NCI-H2196 (cell line): ENCODE results near the gene RAC2.
"Not testable (repeated sequence)": the region's sequence is repeated elsewhere in the genome, so short reads cannot be mapped to it uniquely, and the experiment has no call there.

Experiments
- DNase-seq: peaks from one replicate; lab custom pipeline; 2025; ENCODE audit not compliant: unreplicated experiment; lab: John Stamatoyannopoulos, UW

The RAC2 gene

DNA sequence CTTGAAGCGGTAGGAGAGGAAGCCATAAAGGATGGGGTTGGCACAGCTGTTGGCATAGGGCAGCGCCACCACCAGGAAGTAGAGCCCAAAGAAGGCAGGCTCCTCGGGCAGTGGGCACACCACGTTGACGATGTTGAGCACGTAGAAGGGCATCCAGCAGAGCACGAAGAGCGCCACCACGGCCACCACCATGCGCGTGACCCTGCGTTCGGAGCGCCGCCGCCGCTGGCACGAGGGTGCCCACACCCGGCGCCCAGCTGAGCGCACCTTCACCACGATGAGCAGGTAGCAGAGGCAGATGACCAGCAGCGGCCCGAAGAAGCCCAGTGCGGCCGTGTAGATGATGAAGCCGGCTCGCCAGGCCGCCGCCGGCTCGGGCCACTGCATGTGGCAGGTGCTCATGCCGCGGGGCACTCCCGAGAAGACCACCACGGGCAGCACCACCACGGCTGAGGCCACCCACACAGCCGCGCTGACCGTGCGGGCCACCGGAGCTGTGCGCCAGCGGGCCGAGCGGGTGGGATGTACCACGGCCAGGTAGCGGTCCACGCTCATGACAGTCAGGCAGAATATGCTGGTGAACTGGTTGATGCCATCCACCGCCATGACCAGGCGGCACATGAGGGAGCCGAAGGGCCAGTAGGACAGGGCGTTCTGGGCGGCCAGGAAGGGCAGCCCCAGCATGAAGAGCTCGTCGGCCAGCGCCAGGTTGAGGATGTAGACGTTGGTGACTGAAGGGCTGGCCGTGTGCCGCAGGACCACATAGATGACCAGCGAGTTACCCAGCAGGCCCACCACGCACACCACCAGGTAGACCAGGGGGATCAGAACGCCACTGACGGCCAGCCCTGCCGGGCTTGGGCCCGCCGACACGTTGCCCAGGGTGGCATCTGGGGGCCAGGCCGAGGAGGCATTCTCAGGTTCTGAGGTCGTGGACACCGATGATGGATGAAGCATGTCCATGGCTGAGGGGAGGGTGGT, 36.9 kb downstream of the RAC2 start:
- no peak for DNase-seq

DNA sequence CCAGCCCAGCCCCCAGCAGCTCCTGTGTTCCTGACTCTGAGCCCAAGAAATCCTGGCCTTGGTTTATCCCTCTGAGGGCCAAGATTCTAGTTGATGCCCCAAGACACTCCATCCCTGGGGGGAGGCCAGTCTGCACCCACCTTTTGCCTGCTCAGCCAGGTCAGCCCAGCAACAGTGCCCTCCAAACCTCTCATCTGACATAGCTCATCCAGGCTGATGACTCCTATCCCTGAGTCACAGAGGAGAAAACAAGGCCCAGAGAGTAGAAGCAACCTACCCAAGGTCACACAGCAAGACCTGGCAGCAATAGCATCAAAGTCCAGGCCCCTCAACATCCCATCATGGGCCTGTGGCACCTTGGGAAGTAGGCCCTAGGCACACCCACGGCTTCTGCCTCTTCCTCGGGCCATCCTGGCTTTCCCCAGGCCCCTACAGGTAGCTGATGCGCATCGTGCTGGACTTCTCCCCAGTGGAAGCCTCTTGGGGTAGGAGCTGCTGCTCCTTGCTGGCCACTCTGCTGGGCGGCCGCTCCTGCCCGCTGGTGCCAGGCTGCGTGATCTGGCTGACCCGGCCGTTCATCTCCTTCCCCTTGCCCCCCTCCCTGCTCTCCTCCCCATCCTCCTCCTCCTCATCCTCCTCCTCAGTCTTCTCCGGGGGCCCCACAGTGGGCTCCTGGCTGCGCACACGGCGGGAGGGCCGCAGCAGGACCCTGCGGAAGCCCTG, 37.8 kb downstream of the RAC2 start:
- no peak for DNase-seq

DNA sequence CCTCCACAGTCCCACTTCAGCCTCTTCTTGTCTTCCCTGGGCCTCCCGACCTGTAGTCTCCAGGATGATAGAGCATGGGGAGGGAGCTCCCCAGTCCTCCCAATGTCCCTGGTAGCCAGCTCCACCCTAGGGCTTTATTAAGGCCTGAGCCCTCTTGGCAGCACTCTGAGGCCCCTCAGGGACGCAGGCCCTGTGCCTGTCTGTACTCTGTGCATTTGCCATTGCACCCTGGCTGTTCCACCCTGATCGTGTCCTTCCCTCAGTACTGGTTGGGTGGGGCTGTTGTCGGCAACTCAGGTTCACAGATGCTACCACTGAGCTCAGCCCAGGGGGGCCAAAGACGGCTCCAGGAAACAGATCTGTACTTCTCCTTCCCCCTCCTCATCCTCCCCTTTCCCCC, 39.0 kb downstream of the RAC2 start:
- no peak for DNase-seq

DNA sequence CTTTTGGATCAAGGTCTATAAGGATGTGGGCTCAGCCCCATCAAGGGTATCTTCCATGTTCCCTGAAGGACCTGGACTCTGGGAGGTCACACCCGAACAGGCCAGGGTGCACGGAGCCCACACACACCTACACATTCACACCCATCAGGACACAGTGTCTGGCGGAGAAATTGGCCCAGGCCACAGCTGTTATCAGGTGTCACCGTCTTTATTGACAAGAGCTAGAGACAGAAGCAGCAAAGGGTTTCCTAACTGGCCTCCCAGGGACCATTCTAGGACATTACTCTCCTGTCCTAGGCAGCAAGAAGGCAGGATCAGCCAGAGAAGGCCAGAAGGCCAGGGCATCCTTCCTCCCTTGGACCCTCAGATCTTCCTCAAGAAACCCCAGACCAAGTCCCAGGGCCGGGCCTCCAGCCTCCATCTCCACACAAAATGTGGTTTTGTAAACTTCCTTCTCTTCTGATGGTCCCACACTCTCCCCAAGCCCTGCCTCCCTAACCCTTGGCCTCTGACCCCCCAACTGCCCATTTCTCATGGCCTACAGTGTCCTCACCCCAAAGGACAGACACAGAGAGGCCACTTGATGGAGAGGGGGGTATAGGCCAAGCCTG, 39.9 kb downstream of the RAC2 start:
- no peak for DNase-seq

DNA sequence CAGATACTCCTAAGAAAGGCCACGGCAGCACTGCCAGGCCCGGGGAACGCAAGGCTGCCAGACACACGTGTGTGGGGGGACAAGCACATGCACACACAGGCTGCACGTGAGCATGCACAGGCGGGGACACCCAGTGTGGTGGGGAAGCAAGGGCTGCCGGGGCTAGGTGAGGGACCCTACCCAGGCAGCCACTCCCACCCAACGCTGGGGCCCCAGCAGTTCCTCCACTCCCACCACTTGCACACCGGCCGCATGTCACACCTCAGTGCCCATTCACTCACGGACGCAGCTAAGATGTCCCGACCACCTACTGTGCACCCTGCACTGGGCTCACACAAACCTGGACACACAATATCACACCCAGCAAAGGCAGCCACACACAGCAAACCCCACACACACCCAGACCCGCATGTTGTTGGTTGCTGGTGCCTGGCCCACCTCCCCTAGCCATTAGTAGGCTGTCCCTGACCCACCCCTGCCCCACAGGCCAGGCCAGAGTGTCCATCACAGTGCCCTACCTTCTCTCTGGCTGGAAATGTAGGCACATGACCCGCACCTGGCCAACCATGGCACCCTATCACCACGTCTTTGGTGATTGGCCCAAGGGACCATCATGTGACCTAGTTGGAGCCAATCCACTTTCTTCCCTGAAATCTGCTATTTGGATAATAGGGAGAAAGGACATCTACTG, 40.6 kb downstream of the RAC2 start:
- DNase-seq = no peak

DNA sequence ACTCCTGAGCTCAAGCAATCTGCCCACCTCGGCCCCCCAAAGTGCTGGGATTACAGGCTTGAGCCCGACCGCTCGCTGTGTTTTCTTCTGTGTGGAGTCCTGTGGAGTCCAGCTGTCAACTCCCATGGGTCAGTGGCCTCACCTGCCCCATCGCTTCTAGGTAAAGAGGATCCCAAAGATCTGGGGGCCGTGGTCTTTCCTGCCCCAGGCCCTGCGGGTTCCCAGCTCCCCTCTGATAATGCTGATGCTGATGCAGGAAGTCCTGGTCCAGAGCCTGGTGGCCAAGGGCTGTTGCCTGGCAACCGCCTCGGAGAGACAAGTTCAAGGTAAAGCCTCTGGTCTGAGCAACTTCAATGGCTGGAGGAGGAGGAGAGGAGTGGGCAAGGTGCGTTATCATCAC, 41.4 kb downstream of the RAC2 start:
- no peak for DNase-seq

DNA sequence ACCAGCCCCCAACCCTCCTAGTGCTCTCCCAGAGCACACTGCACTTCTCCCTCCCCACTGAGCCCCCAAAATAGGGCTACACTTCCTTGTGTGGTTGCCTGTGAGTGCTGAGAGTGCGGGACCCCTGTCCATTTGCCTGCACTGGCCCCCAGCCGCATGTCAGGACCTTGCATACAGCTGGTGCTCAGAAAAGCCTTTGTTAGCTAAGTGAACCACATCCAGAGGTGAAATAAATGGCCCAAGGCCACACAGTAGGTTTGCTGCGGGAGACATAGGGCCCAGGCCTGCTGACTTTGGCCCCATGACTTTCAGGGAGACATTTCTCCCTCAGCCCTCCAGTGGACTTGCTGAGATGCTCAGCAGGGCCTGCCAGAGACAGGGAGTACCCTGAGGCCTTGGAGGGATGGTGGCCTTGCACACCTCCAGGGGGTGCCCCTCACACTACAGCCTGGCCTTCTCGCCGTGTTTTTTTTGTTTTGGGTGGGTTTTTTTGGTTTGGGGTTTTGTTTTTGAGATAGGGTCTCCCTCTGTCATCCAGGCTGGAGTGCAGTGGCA, 42.0 kb downstream of the RAC2 start:
- DNase-seq = no peak

DNA sequence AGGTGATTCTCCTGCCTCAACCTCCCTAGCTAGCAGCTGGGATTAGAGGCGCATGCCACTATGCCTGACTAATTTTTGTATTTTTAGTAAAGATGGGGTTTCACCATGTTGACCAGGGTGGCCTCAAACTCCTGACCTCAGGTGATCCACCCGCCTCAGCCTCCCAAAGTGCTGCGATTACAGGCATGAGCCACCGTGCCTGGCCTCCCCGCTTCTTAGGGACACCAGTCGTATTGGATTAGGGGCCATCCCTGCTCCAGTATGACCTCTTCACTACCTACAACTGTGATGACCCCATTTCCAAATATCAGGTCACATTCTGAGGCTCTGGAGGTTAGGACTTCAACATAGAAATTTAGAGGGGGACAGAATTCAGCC, 42.6 kb downstream of the RAC2 start:
- not testable (repeated sequence) for DNase-seq

DNA sequence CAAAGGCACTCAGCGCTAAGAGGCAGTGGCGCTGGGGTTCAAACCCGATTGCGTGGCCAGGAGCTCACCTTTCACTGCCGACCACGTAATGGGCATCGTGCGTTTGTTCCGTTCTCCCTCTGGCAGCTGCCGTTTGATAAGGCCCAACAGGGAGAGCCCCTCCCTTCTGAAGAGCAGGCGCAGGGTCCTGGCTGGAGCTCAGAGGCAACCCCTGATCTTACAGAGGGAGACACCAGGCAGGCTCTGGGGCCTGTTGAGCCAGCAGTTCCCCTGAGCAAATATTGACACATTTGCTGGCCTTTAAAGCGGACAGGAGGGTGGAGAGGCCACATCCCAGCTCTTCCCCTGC, 44.3 kb downstream of the RAC2 start:
- peak; percentile 31 for DNase-seq

DNA sequence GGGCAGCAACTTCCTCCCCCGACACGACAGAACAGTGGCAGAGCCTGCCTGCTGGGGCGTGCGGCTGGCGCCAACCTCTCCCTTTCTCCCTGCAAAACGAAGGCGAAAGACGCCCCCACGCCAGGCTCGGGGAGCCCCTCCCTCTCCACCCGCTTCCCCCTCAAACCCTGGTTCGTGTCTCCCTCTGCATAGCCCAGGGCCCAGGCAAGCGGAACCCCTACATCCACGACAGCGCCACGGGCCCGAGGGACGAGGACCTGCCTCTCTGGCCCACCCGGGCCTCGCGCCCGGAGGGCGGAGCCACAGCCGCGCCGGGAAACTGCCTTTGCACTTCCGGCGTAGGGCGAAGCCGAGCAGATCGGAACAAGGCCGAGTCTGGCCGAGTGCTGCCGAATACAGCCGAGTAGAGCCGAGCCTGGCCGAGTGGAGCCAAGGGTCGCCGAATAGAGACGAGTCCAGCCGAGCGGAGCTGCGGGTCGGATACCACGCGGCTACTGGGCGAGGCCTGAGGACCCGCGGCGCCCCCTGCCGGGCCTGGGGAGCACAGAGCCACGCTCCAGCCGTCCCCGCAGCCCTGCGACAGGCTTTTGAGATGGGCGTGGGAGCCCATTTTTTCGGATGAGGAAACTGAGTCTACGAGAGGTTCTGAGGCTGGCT, 44.8 kb downstream of the RAC2 start:
- DNase-seq = peak; percentile 90

DNA sequence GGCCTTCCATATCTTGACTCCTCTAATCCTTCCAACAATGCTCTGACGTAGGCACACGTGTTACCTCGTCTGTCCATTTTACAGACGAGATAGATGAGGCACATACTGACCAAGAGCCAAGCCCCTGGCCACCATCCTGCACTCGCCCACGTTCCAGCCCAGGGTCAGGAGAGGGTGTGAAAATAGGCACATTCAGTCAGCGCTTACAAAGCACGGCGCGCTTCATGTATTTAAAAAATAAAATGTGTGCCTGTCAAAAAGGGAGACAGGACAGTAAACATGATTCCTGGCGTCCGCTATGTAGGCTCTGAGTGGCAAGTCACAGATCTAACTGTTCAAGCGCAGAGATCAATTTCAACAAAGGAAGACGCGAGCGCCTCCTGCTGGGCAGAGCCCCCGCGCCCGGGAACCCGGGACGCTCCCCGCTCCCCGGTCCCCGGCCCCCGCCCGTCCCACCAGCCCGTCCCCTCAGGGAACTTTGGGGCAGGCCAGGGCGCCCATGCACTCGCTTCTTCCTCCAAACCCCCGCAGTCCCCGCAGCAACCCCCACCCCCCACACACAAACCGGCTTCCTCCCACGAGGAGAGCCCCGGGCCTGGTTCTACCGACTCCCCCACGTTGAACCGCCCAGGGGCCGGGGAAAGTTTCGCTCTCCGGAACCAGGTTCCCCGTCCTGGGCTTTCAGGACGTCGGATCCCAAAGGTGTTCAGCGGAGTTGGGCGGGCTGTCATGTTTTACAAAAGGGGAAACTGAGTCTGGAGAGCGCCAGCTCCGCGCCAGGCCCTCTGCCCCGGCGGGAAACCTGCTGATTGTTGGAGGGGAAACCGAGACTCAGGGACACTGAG, 45.6 kb downstream of the RAC2 start:
- peak; percentile 56 for DNase-seq

DNA sequence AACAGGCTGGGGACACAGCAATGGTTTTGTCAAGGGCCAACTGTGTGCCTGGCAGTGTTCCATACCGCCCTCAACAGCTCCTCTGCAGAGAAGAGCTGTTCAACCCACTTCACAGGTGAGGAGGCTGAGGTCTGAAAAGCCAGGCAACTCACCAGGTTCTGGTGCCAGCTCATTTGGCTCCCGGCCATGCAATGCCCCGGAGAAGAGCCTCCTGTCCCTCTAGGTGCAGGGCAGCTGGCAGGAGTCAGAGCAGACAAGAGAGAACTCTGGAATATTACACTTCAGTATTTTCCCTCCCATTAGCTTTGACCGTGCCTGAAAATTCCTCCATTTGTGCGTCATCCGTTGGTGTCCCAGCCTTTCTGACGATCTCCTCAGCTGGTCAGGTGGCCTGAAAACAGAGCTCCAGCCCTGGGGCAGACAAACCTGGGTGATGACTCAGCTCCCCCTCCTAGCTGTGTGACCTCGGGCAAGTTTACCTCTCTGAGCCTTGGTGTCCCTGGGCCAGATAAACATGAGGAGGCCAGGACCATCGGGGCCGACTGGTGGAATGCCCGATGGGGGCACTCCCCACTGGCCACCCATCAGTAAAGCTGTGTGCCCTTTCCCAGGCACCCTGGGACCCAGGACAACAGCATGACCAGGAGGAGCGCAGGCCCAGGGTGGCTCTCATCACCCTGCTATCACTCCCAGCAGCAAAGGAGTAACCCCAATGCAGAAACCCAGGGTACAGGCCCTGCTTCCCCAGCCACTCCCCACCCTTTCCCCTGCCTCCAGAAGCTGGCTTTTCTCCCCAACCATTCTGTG, 46.4 kb downstream of the RAC2 start:
- DNase-seq = peak; percentile 78

DNA sequence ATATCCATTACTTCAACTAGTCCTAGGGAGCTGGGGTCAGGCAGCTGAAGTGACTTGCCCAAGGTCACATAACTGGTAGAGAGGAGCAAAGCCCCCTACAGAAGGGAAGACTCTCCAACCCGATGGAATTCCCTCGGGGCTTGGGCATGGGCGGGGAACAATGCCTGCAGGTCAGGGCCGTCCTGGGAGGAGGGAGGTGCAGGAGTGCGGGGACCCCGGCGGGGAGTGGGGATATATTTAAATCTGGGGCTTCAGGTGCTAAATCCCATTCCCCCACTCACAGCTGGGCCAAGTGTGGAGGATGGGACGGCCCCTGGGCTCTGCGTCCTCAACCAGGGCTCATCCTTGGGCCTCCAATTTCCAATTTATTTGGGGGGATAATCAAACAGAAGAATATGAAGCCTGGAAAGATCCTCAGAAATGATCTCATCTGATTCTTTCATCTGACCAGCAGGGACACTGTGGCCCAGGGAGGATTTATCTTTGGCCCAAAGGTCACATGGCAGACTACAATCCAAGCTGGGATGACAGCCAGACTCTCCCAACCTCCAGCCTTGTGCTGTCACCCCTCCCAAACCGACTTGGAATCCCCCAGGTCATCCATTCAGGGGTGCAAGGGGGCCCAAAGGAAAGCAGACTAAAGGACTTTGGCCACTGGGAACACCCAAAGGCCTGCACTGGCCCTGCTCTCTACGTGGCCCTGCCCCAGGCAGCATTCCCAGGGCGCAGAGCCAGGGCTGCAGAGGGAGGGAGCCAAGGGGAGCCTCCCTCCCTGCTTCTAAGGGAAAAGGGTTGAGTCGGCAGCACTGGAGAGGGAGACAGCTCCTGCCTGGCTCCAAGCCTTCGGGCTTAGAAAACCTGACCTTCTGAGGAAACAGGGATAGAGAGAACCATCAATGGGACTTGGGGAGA, 47.3 kb downstream of the RAC2 start:
- DNase-seq = peak; percentile 73

DNA sequence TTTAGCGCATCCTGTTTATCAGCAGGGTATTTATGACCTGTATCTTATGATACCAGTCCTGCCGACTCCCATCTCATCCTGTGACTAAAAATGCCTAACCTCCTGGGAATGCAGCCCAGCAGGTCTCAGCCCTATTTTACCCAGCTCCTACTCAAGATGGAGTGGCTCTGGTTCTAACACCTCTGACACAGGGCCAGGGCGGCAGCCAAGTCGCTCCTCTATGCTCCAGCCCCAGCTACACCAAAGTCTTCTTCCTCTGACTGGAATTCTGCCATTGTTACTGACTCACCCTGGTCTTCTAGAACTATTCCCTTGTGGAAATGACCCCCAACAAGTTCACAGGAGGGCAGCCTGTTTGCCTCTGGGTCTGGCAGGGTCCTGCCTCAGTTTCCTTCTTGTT, 48.1 kb downstream of the RAC2 start:
- DNase-seq = no peak

DNA sequence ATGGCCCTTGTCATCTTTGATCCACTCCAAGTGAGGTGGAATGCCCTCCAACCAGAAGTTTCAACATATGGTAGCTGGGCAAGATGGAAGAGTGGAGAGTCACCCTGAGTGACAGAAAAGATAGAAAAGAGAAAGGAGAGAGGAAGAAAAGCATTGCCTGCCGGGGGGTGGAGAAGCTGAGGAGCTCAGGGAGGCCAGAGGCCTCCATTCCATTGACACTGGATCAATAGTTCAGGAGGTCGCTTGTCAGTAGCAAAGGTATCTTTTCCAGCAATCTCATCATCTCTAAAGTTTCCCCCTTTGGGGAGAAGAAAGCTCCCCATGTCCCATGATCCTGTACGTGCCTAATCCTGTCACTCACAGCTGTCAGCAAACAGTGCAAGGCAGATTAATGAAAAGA, 49.3 kb downstream of the RAC2 start:
- DNase-seq = no peak

DNA sequence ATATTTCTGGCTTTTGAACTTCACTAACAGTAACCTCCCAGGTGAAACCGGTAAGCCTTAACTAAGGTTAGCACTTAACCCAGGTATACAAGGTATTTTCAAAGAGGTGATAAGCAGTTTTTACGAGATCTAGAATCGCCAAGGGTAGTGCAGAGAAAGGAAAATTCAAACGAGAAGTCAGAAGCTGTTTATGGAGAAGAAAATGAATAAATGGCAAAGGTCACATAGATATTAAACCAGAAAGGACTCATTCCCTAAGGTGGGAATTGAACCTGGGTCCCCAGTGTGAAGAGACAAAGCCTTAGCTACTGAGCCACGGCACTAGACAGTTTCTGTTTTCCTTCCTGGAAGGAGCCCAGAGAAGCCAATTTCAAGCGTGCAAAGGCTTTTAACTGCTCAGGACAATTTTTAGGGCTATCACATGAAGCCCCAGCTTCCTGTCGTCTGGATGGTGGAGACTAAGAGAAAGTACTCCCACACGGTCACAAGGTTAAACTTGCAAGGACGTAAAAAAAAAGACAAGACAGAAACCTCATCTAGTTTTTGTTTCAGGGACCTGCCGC, 50.4 kb downstream of the RAC2 start:
- no peak for DNase-seq

DNA sequence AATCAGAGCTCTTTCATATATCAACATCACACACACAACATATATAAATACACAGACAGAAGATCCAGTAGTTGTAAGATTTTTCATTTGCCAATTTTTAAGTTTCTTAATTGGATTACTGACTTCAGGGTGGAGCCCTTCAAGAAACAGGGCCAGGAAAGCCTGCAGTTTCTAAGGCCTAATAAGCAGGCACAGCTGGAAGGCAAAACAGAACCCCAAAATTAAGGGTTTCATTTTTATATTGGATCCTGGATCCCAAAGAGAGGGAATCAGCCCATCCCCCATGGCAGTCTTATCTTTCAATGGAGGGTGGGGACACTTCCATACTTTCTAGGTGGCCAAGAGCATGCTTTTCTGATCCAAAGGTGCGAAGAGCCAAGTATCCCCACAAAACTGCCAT, 51.3 kb downstream of the RAC2 start:
- no peak for DNase-seq
